Fibroblast of the conjunctiva (primary cell): ENCODE results near the gene RNU2-63P.
"Not testable (repeated sequence)": the region's sequence is repeated elsewhere in the genome, so short reads cannot be mapped to it uniquely, and the experiment has no call there.

Source experiments
- DNase-seq: peaks from one replicate; pipeline ENCODE4 v3.0.0-alpha.2; 2010; ENCODE audit warnings: low read depth

The RNU2-63P gene

DNA sequence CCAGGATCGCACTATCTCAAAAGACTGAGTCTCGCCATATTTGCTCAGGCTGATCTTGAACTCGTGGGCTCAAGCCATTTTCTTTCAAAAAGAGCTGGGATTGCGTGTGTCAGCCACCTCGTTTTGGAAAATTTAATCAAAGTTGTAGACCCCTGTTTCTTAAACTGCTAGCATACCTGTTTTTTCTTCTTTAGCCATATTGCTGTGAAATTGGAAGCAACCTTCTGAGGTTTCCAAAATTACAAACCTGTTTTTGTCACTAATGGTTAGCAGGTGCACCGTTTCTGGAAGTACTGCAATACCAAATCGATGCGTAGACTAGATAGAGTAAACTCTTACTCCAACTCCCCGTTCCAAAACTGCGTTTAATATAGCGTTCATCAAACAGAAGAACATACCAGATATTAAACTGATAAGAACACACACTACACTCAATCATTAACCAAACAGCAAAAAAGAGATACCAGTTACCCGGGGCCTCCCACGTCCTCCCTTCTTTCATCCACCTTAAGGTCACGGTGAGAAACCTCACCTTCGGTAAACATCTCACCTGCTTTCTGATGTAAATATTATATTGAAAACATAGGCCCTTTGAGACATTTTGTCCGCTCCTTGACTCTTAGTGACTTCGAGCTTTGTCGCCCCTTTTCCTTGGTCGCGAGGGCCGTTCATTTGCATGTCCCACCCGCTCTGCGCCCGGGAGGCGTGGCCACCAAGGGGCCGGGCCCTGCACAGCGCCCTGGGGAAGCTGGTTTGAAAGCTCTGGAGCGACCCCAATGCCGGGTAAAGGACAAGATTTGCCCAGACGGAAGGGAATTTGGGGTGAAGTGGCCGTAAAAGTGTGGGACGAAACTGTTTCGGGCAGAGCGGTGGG is at the start of gene RNU2-63P:
RNU2-63P (minus strand) TSS at position 462 of the 874 bp plus-strand sequence.
- DNase-seq, result peak; percentile 88

DNA sequence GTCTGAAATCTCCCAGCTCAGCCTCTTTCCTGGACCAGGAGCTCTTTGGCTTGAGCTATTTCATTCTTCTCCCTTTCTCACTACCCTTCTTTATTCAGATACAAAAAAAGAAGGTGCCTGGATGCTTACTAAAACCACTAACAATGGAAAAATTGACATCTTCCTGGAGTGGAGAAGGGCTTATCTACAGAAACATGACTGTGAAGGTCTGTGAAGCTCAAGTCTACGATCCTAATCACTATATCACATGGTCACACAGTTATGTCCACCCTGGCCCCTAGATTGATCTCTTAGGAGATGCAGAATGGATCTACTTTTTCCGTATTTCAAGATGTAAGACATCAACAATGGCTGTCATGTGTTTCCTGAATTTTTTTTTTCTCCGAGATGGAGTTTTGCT is 44.9 kb upstream of the RNU2-63P start:
- no peak for DNase-seq

DNA sequence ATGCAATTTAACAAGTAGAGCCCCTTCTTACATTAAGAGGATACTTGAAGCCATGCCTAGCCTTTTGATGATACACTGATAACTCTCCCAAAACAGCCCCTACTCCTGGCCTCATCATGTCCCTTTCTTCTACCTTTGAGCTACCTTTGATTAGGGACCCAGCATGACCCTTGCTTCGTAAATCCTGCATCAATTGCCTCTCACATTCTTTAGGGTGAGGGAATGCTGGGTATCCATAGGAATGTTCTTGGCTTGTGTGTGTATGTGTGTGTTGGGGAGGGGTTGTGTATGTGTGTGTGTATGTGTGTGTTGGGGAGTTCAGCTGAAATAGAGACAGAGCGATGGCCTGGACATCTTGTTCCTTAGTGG is 44.5 kb upstream of the RNU2-63P start:
- DNase-seq, result no peak

DNA sequence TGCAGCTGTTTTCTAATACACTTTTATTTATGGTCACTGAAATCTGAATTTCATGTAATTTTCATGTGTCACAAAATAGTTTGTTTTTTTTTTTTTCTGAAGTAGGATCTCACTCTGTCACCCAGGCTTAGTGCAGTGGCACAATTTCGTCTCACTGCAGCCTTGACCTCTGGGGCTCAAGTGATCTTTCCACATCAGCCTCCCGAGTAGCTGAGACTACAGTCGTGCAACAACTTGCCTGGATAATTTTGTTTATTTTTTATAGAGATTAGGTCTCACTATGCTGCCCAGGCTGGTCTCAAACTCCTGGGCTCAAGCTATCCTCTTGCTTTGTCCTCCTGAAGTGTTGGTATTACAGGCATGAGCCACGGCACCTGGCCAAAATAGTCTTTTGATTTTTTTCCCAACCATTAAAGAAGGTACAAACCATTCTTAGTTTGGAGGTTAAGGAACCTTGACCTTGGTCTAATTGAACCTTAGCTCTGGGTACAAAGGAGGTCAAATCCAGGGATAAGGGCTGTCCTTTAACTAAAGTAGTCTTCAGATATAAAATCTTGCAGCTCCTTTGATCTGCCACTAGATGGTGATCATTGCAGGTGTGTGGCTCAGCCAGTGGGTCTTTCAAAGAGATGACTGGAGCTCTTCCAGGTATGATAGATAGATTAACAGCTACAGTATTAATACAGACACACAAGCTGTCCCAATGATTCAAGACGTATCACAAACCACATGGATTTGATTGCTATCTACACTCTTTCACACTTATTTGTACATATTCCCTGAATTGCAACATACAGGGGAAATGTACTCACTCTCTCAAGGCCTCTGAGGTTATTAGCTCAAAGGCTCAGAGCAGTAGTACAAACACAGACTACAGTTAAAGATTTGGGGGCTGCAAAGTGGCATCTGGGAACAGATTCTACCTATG is 43.9 kb upstream of the RNU2-63P start:
- peak; percentile 18 for DNase-seq

DNA sequence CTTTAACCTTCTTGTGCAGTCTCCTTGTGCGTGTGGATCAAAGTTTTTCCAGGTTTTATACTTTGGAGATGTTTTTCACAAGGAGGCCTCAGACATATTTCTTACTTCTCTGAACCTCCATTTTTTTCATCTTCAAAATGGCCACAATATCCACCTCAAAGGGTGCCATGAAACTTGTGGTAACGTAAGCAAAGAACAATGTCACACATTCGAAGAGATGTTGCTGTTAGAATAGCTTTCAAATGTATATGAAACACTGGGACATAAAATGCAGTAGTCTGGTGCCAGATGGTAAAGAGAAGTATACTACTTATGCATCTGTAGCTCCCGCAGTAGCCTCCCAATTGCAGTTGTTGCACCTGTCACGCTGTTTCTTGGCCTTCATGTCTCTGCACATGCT is 41.8 kb upstream of the RNU2-63P start:
- DNase-seq, result no peak

DNA sequence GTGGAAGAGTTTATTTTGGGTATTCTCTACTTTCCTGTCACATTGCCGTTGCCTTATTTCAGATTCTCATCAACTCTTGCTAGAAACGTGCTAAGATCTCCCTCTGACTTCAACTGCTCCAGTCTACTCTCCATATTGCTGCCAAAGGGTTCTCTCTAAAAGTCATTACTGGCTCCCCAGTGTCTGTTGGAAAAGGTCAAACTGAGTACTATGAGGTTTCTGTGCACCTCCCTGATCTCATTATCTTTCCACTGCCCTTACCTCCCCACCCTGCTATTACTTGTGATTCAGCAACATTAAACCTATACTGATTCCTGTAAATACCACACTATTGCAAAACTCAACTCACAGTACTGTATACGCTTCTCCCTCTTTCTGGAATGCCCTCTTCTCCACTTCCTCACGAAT is 41.1 kb upstream of the RNU2-63P start:
- no peak for DNase-seq

DNA sequence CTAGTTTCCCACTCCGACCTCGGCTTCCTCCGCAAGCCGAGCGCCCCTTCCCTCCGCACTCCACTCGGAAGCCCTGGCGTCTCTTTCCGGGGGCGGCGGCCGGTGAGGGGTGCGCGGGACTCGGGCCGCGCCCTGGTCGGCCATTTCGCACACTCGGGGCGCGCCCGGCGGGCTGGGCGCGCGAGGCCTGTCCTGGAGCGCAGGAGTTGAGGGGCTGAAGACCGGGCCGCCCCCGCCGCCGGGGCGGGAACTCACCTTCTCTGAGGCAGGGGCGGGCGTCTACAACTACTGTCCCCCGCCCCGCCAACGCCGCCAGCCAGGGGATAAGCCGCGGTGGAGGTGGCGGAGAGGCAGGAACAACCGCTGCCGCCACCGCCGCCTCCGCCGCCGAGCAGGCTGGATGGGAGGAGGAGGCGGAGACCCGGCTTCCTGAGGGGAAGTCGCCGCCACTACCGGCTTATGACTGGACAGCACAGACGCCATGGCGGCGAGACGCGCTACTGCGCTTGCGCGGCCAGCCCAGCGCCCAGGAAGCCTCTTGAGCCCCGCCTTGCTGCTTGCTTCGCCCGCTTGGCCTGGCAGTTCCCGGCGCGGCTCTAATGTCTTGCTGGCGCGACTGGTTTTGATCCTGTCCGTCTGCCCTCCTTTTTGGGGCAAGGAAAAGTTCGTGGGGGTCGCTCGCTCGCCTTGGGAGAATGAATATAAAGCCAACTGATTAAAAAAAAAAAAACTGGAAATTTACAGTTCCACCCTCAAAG is 39.2 kb upstream of the RNU2-63P start, which contains the start of gene KRCC1:
KRCC1 (minus strand) TSS at position 413 of the 758 bp plus-strand sequence. CDS start 27,220 bp downstream, outside the sequence.
- peak; percentile 97 for DNase-seq

DNA sequence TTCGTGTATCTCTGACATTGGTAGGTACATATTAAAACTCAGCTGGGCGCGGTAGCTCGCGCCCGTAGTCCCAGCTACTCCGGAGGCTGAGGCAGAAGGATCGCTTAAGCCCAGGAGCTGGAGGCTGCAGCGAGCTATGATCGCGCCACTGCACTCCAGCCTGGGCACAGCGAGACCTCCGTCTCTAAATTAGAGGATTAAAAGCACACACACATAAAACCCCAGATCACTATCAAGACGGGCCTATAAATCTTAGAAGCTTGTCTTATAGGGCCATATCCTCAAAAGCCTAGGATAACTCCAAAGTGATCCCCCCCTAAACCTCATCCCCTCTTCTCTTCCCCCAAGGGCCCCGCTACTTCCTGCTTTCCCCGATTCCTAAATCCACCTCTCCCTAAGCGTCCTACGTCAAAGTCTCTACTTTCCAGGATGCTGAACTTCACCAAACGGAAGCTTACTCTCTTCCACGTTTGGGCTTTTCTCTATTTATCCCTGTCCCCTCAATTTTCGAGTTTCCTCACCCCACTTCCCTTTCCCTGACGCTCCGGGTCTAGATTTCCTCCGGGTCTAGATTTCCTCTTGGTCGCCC is 38.5 kb upstream of the RNU2-63P start:
- no peak for DNase-seq

DNA sequence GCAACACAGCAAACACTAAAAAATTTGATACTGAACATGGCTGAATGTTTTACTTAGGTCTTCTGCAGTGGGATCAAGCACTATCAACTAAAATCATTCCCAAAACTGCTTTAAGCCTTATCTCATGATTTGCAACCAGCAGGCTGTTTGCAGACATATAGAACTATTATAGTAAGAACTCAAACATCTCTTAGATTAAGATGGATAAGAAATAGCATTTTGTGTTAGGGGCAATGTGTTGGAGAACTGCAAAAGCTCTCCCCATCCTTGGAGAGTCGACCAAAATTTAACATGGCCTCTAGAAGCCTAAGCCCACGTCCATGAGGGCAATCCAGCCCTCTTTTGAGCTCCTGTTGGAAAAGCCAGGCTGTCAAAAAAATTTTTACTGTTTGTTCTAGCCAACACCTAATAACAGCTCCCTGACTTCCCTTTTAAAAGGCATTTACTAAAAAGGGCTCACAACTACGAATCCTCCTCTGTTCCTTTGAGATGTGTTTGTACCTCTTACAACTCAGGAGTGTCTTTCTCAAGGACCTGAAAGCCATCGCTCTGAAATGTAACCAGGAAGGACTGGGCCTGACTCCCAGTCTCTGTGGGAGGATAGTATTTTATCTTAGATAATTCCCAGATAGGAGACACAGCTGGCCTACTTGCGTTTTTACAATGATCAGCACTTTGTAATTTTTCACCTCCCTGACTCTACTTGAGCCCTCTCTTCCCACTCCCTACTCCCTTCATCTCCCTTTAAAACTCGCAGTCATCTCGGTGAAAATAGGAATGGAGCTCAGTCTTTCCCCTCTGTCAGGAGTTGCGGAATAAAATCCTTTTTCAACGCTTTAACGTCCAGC is 37.8 kb upstream of the RNU2-63P start:
- DNase-seq, result no peak

DNA sequence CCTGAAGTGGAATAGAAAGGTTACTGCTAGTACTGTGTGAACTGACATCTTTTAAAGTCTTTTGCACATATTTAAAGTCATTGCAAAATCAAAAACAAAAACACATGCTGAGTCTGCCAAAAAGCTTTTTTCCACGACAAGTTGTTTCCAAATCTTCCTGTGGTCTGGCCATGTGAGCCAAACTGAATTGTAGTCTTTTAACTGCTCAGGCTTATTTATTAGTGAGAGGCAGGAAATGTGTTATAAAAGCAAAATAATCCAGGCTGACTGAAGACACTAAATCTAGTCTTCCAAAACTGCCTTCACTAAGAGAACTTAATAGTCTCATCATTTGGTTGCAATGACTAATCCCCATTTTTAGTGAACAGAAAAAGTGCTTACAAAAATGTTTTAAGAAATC is 36.9 kb upstream of the RNU2-63P start:
- DNase-seq, result peak; percentile 52

DNA sequence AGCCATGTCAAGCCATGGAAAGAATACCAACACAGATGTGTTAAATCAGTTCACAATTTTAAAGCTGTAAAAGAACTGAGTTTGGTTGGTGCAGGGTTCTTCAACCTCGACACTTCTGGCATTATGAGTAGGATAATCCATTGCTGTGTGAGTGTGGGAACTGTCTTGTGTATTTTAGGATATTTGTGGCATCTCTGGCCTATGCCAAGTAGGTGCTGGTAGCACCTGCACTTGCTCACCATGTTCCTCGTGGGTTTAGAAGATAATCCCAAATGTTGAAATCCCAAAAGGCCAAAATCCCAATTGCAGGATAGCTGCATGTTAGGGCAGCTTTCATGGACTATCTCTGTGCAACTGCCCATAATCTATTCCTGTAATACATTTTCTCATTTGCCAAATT is 35.4 kb upstream of the RNU2-63P start:
- DNase-seq, result no peak

DNA sequence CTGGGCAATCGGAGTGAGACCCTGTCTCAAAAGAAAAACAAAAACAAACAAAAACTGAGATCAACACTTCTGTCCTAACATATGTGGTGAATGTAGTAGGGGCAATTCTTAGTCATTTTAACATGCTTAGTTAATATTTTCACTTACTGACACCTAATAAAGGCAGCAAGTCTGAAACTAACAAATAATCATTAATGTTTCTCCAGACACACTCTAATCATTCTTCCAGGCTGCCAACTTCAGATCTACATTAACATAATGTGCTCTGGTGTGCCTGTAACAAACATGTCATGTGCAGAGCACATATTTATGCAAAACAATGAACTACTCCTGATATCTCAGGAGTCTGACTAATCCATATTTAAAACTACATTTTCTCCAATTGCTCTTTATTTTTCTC is 33.3 kb upstream of the RNU2-63P start:
- no peak for DNase-seq

DNA sequence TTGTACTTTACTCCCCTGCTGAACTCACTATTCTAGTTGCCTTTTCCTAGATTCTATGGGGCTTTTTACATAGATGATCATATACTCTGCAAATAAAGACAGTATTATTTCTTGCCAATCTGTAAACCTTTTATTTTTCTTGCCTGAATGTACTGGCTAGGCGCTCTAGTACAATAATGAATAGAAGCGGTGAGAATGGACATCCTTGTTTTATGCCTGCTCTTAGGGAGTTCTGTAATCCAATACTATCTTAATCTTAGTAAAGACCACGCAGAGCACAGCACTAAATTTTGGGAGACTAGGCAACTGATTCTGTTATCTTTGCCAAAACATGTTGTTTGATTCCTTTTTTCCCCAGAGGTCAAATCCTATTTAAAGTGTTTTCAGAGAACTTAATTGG is 32.2 kb upstream of the RNU2-63P start:
- no peak for DNase-seq

DNA sequence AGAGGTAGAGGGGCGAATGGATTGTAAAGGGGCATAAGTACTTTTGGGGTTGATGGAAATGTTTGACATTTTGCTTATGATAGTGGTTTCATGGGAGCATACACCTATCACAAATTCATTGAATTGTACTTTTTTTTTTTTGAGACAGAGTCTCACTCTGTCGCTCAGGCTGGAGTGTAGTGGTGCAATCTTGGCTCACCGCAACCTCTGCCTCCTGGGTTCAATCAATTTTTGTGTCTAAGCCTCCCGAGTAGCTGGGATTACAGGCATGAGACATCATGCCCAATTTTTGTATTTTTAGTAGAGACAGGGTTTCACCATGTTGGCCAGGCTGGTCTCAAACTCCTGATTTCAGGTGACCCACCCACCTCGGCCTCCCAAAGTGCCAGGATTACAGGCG is 29.2 kb upstream of the RNU2-63P start:
- DNase-seq, result not testable (repeated sequence)

DNA sequence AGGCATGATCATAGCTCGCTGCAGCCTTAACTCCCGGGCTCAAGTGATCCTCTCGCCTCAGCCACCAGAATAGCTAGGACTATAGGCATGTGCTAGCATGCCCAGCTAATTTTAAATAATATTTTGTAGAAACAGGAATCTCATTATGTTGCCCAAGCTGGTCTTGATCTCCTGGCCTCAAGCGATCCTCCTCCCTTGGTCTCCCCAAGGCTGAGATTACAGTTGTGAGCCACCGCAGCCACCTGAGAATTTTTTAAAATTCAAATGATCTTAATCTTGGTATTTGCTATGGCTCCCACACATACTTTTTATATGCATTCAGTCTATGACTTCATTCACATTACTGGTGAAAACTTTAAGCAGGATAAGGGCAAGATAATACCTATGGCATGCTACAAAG is 26.1 kb upstream of the RNU2-63P start:
- no peak for DNase-seq

DNA sequence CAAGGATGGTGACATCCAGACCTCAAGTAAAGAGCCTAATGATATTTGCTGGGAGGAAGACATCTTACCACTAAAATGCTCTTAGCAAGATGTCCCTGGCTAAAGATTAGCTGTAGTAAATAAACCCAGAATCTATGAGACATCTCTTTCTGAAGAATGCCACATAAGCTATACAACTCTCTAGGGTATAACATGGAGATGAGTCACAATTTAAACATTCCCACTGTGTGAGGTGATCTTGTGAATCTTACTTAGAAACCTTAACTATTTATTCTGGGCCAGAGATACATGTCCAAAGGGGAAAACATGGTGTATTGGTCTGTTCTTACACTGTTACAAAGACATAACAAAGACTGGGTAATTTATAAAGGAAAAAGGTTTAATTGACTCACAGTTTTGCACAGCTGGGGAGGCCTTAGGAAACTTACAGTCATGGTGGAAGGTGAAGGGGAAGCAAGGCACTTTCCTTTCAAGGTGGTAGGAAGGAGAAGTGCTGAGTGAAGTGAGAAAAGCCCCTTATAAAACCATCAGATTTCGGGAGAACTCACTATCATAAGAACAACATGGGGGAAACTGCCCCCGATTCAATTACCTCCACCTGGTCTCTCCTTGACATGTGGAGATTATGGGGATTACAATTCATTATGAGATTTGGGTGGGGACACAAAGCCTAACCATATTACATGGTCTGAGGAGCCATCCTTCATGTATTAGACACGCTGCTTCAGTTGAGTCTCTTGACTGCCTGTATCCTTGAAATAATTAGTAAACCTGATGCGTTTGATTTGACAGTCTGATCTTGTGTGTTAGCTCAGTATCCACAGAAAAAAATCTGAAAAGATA is 22.1 kb upstream of the RNU2-63P start:
- peak; percentile 74 for DNase-seq

DNA sequence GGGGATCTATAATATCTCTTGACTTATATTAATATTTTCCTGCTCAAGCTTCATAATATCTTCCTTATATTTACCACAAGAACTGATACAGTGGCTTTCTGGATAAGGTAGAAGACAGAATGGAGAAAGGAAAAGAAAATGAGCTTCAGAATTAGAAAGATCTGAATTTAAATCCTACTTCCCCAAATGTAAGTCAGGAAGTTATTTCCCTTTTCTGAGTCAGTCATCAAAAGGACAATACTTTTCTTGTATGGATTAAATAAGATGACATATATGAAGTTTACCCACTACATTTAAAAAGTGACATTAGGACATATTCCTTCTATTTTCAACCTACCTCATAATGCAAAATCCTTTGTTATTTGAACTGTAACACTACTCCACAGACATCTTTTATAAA is 20.3 kb upstream of the RNU2-63P start:
- no peak for DNase-seq

DNA sequence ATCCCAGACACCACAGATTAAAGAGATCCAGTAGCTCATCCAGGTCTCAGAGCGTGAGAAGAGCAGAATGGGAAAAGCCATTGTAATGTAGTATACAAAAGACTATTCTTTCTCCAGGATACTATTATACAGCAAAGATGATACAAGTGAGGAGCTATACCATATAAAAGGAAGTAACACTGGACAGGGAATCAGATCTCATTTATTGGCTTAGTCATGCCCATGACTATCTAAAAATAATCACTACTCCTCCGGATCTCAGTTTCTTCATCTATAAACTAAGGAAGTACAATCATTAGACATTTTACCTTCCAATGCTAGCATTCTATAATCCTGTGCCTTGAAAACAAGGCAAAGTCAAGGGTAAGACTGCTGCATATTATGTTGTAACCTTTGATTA is 19.8 kb upstream of the RNU2-63P start:
- DNase-seq, result no peak

DNA sequence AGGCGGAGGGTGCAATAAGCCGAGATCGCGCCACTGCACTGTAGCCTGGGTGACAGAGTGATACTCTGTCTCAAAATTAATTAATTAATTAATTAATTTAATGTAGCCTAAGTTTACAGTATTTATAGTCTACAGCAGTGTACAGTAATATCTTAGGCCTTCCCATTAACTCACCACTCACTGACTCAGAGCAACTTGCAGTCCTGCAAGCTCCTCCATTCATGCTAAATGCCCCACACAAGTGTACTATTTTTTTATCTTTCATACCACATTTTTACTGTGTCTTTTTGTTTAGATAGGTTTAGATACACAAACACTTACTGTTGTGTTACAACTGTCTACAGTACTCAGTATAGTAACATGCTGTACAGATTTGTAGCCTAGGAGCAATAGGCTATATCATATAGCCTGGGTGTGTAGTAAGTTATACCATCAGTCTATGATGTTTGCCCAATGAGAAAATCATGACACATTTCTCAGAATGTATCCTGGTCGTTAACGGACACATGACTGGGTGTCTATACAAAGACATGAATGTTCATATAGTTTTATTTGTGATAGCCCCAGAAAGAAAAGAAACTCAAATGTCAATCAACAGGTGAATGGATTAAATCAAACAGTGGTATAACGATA is 15.8 kb upstream of the RNU2-63P start:
- no peak for DNase-seq
